ENCODE results near the gene AFMID.

GRCh38 chr17:78210111-78210510 is 22.9 kb downstream of the AFMID start:
- TF ChIP-seq, protein P1, sequence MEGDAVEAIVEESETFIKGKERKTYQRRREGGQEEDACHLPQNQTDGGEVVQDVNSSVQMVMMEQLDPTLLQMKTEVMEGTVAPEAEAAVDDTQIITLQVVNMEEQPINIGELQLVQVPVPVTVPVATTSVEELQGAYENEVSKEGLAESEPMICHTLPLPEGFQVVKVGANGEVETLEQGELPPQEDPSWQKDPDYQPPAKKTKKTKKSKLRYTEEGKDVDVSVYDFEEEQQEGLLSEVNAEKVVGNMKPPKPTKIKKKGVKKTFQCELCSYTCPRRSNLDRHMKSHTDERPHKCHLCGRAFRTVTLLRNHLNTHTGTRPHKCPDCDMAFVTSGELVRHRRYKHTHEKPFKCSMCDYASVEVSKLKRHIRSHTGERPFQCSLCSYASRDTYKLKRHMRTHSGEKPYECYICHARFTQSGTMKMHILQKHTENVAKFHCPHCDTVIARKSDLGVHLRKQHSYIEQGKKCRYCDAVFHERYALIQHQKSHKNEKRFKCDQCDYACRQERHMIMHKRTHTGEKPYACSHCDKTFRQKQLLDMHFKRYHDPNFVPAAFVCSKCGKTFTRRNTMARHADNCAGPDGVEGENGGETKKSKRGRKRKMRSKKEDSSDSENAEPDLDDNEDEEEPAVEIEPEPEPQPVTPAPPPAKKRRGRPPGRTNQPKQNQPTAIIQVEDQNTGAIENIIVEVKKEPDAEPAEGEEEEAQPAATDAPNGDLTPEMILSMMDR (conservative IDR thresholded peaks at IDR 0.05 in 1 of 2, IDR thresholded peaks at IDR 0.05 in 1 of 2; ENCODE audit: extremely low read depth in 1 of 2, insufficient read depth in 1 of 2, low read depth in 1 of 2, low read length in 2 of 2) = no peak
- no peak for TF ChIP-seq EZH2 (IDR thresholded peaks at IDR 0.05; ENCODE audit: borderline replicate concordance, low read length)
